GM19455 (cell line): ENCODE data around the gene TRIP12.
"Not testable (repeated sequence)": the region's sequence is repeated elsewhere in the genome, so short reads cannot be mapped to it uniquely, and the experiment has no call there.

Experiments
- ATAC-seq: cut with Tn5 transposase; IDR thresholded peaks from one replicate; pipeline ENCODE4 v1.9.1; 2021; ENCODE audit not compliant: unreplicated experiment

TRIP12 gene

DNA sequence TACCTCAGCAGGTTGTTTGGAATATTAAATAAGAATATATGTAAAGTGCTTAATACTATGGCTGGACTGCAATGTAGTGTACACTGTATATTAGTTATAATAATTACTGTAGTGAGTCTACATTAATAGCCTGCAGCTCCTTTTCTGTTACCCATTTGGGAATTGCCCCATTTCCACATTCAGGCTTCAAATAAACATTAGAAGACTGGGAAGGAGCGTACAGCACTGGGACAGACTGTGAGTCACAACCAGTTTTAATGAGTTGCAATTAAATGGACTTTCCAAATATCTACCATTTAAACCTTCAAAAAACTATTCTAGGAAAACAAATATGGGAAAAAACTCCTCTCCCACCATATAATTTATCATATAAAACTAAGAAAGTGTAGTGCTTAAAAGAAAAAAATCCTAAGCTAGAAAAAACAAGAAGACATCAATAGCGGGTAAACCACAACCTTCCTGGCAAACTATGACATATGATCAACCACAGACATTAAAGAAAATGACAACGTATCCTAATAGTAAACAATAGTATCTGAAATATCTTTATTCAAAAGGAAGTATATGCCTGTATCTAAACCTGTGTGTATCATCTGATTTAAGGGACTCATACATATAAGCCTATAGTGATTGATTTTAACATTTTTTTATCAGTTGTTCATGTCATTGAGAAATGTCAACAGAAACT, 86.1 kb downstream of the TRIP12 start:
- no peak for ATAC-seq

GRCh38 chr2:229834368-229834767, 87.4 kb downstream of the TRIP12 start:
- not testable (repeated sequence) for ATAC-seq

DNA sequence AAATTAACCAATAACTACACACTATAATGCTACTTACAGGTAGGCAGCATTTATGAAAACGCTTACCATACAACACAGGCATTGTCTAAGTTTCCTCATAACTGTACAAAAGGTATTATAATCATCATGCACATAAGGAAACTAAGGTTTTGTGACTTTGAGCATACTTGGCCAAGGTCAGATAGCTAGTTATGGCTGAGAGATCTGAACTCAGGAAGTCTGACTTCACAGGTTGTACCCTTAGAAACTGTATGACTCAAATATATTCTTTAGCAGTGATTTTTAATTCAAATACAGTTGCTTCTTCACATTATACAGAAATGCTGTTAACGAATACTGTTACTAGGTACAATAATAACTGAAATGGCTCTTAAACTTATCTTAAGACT, 89.3 kb downstream of the TRIP12 start:
- ATAC-seq = no peak

DNA sequence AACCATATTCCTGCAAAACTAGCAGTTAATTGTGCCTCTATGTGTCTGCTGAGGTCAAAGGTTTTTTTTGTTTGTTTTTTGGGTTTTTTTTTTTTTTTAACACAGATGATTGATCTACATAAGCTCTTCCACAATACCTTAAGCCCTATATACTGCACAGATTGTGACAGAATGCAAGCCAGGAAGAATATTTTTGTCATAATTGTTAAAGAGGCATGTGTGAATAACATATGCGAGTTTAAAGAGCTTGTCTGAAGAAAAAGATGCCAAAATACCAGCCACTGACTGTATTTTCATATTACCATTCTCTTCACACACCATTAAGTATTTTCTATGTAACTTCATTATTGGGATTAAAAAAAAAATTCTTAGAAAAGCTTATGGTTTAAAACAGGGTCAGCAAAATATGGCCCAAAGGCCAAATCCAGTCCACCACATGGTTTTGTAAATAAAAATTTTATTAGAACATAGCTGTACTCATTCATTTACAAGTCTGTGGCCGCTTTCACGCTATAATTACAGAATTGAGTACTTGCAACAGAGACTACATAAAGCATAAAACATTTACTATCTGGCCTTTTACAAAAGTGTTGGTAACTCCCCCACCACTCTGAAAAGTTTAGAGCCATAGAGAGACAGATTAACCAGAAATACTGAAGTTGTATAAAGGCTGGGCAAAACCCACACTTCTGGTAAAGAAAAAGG, 89.9 kb downstream of the TRIP12 start:
- ATAC-seq = no peak

- ATAC-seq = no peak
Observed at GRCh38 chr2:229825476-229825875, 96.3 kb downstream of the TRIP12 start.

DNA sequence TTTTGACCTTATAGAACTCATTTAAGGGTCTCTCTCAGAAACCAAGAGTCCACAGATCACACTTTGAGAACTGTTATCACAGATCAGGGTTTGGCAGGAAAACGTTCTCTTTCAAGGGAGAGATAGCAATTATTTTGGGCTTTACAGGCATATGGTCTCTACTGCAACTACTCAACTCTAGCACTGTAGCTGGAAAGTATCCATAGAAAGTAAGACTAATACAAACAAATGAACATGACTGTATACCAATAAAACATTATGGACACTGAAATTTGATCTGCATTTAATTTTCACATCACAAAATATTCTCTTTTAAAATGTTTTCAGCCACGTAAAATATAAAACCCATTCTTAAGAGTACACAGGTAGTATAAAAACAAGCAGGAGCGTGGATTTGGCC, 100.5 kb downstream of the TRIP12 start:
- no peak for ATAC-seq

DNA sequence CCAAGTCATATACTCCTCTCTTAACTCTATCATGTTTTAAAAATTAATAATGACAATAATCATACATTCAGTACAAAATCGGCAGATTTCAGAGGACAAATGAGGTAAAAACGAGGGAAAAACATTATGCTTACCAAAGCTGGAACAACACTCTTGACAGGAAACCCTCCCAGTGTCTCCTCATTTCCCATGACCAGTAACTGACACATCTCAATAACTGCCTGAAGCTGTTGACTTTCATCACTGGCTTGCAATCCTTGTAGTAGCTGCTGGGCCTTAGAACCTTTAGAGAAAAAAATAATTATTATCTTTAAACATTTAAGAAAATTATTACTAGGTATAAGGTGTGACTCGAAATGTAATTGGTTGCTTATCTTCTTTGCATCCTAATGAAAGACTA, 103.6 kb downstream of the TRIP12 start:
- no peak for ATAC-seq

GRCh38 chr2:229815858-229816257, 106.0 kb downstream of the TRIP12 start:
- no peak for ATAC-seq

DNA sequence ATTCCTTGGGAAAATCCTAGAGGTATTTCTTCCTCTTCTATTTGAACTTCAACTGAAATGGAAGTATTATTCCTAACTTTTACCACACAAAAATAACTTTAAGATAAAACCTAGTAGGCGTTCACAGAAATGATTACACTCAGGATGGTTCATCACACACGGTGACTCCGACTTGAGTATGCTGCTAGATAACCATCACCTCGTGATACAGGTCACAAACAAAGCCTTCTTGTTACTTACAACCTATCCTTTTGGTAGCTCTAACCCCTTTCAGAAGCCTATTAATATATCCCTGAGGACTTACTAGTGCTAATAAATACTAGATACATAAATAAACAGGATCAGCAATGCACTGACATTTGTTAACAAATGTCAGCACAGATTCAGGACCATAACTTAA, 106.5 kb downstream of the TRIP12 start:
- ATAC-seq = no peak

DNA sequence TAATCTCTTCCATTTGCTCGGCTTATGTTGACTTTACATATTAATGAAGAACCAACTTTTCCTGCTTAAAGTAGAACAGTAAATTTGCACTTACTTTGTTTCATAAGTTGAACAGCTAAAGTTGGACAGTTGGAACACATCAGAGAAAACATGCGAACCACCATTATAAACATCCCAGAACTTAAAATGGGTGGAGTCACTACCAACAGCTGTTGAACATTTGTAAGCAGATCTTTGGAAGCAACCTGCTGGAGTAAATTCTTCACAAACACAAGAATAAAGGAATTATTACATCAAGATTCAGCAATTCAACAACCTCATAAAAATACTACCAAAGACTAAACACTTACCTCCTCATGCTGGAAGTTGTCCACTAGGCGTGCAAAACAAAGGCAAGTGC, 111.0 kb downstream of the TRIP12 start:
- no peak for ATAC-seq

GRCh38 chr2:229805559-229805958, 116.2 kb downstream of the TRIP12 start:
- no peak for ATAC-seq

DNA sequence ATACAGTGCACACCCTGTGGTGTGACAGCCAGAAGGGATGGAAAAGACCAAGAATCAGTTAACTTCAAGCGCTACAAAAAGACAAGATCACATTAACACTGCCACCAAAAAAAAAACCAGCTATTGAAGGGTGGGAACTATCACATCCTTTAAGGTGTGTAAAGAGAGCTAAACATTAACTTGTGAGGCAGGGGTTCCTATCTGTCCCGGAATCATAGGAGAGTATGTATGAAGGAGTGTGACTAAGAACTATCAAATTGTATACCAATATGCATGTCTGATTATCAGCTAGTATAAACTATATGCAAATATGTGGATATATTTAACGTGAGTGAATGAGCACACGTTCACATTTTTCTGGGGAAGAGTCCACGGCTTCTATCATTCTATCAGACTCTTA, 119.0 kb downstream of the TRIP12 start:
- no peak for ATAC-seq

GRCh38 chr2:229800997-229801754, 120.6 kb downstream of the TRIP12 start:
- peak; percentile 76 for ATAC-seq

DNA sequence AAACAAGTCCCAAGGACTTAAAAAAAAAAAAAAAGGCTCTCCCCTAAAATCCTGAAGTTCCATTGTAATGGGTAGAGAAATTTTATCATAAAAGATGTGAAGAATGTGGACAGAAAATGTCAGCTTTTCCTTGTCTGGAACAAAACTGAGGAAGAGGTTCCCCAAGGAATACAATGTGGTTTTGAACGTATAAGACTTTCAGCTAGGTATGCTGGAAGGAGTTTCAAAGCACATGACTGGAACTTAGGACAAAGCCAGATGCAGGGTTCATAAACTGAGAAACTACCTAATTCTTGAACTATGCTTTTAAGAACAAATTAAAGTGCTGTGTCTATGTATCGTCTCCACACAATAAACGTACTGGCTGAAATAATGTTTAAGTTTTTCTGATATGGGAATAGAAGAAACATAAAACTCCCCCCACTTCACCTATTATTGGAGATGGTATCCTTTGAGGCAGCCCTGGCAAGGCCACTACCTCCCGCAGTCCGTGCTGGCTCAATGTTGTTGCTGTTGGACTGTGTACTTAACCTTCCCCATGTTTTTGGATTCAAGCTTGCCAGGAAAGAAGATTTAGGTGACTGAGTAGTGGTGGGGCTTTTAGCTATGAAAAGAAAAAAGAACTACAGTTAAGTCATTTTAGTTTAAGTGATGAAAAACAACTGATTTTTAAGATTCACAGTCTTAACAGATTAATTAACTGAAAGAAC, 123.2 kb downstream of the TRIP12 start:
- ATAC-seq = no peak

GRCh38 chr2:229795058-229795457, 126.8 kb downstream of the TRIP12 start:
- ATAC-seq = no peak

- no peak for ATAC-seq
Observed at GRCh38 chr2:229794636-229795035, 127.2 kb downstream of the TRIP12 start.

- not testable (repeated sequence) for ATAC-seq
Observed at GRCh38 chr2:229786289-229786688, 135.5 kb downstream of the TRIP12 start.

DNA sequence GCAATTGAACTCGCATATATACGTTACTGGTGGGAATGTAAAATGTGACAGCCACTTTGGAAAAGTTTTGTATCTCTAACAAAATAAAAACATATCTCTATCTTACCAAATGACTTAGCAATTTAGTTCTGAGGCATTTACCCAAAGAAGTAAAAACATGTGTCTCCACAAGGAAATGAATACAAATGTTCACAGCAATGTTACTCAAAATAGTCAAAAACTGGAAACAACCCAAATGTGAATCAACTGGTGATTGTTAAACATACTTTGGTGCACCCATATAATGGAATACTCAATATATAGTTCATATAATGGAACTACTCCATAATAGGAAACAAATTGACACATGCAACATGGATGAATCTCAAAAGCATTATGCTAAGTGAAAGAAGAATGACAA, 137.0 kb downstream of the TRIP12 start:
- no peak for ATAC-seq

- no peak for ATAC-seq
Observed at GRCh38 chr2:229783108-229783721, 138.6 kb downstream of the TRIP12 start.

DNA sequence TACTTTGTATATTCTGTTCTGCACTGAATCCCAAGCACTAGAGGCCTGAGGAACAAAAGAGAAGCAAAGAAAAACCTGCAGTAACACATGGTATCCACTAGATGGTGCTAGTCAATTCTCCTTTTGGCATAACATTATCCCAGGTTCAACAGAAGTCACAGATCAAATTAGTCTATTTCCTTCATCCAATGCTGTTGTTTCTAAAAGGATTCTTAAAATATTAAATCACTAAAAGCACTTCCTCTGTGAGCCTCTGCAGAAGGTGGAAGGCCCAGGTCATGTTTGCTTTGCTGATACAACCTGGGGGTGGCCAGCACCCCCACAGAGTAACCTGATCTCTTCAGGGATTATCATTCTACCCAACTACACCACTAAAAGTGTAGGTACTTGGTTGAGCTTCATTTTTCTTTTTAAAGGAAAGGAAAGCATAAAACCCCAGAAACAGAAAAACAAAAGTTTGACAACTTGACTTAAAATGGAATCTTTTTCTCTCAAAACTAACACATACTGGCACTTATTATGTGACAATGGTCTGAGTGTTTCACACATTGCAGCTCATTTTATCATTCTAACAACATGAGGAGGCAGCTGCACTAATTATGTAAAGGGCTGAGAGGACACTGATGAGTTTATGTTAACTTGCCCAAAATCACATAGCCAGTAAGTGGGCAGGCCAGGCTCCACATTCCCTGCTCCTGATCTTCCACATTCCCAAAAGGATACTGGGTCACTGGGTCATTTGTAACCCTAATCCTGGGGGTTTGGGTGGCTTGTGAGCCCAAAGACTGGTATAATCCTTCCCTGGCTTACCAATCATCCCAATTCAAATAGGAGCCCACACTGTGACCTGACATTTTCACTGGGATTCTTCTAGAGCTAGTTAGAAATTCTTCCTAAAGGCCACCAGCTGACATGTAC, 140.7 kb downstream of the TRIP12 start:
- ATAC-seq = no peak
